ENCODE results near the gene REN. TPM values are rescaled to one million over a fixed set of nuclear protein-coding genes. Genes with fewer than 3 reads are reported as not detected.

REN gene
- total RNA-seq, 4 donors from 2014 or later = 0.38 to 0.99 TPM; not detected in 2

GRCh38 chr1:204146309-204146708, 19.8 kb downstream of the REN start:
- intact Hi-C loops (cut with DNase I) = no loop called here
- Histone ChIP-seq H3K9me3 (no peaks in the 10 kb centered on the region), H3K4me1 (peaks cover 0 to 47% (median 11%) of the 10 kb centered on the region in 3 donors), H3K27ac (no peak overlapping the region), H3K36me3 (peaks cover 0 to 33% (median 0%) of the 10 kb centered on the region in 3 donors), H3K4me3 (no peak overlapping the region), H3K27me3 (no peaks in the 10 kb centered on the region)
- WGBS, 2 donors = 73 to 78% methylated on average over 4 to 6 of the region's 6 CpGs
- TF ChIP-seq POLR2A (IDR thresholded peaks at IDR 0.05) = no peak
- TF ChIP-seq, protein P1, sequence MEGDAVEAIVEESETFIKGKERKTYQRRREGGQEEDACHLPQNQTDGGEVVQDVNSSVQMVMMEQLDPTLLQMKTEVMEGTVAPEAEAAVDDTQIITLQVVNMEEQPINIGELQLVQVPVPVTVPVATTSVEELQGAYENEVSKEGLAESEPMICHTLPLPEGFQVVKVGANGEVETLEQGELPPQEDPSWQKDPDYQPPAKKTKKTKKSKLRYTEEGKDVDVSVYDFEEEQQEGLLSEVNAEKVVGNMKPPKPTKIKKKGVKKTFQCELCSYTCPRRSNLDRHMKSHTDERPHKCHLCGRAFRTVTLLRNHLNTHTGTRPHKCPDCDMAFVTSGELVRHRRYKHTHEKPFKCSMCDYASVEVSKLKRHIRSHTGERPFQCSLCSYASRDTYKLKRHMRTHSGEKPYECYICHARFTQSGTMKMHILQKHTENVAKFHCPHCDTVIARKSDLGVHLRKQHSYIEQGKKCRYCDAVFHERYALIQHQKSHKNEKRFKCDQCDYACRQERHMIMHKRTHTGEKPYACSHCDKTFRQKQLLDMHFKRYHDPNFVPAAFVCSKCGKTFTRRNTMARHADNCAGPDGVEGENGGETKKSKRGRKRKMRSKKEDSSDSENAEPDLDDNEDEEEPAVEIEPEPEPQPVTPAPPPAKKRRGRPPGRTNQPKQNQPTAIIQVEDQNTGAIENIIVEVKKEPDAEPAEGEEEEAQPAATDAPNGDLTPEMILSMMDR (IDR thresholded peaks at IDR 0.05) = no peak
- DNase-seq = no peak

GRCh38 chr1:204145033-204145504, 21.1 kb downstream of the REN start:
- no peak overlapping the region for H3K4me3 ChIP-seq
- no peaks in the 10 kb centered on the region for H3K27me3 ChIP-seq
- no peak for TF ChIP-seq POLR2A (IDR thresholded peaks at IDR 0.05)
- TF ChIP-seq, protein P1 (IDR thresholded peaks at IDR 0.05) = no peak
- intact Hi-C loops (cut with DNase I) = no loop called here
- WGBS, 2 donors = 53 to 61% methylated on average over 3 of the region's 4 CpGs
- H3K36me3 ChIP-seq = peaks cover 0 to 44% (median 0%) of the 10 kb centered on the region in 3 donors
- H3K27ac ChIP-seq = peak overlapping the region in 1 of 4 donors; percentile 57
- H3K9me3 ChIP-seq = no peaks in the 10 kb centered on the region
- H3K4me1 ChIP-seq = peaks cover 0 to 34% (median 8%) of the 10 kb centered on the region in 3 donors
- no peak for DNase-seq

GRCh38 chr1:204143276-204144041, 22.7 kb downstream of the REN start:
- Histone ChIP-seq H3K9me3 (no peaks in the 10 kb centered on the region), H3K27me3 (no peaks in the 10 kb centered on the region), H3K27ac (no peak overlapping the region), H3K36me3 (peaks cover 0 to 60% (median 0%) of the 10 kb centered on the region in 3 donors), H3K4me3 (no peak overlapping the region), H3K4me1 (peaks cover 0 to 20% (median 0%) of the 10 kb centered on the region in 3 donors)
- intact Hi-C loops (cut with DNase I) = no loop called here
- DNase-seq = no peak
- WGBS, 2 donors = 84 to 85% methylated on average over 12 to 14 of the region's 14 CpGs
- no peak for TF ChIP-seq POLR2A (IDR thresholded peaks at IDR 0.05)
- TF ChIP-seq, protein P1 (IDR thresholded peaks at IDR 0.05) = no peak

DNA sequence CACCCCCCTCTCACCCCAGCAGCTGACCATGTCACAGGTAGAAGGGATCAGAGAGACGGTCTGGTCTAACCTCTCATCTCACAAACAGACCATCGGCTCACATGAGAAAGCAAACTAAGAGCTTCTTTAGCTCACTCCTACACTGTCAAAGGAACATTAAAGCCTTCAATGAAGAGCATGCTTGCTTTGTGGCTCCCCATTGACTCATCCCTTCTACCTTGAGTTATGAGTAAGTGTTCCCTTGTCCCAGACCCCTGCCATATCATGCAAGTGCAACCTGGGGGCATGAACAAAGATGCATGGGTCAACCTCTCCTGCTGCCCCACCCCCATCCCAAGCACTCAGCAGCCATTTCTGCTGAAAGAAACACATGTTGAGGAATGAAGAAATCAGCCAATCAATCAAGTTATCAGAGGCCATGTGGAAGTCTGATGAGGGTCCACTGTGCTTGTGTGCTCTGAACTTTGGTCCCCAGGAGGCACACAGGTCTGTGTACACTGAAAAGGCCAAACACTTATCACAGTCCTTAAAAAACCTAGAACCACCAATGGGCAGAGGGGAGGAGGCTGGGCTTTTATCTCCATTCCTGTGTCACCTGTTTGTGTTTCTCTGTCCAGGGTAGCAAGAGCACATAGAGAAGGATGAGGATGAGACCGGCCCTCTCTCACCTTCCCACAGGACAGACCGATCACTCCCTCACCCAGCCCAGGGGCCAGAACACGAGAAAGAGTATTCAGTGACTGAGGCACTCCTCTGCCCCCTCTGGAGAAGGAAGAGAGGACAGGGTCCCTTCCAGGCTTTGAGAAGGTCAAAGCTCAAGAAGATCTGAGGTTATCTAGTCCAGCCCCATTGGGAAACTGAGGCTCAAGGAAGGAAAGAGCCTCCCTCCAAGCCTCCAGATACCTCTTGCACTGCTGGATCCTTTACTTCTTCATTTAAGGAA, 23.8 kb downstream of the REN start:
- Histone ChIP-seq H3K4me1 (peaks cover 0 to 20% (median 0%) of the 10 kb centered on the region in 3 donors), H3K36me3 (peaks cover 0 to 72% (median 0%) of the 10 kb centered on the region in 3 donors), H3K27me3 (no peaks in the 10 kb centered on the region), H3K9me3 (no peaks in the 10 kb centered on the region), H3K4me3 (no peak overlapping the region), H3K27ac (no peak overlapping the region)
- 85 to 91% methylated on average over 3 to 4 of the region's 5 CpGs for WGBS, 2 donors
- intact Hi-C loops (cut with DNase I) = no loop called here
- no peak for DNase-seq
- TF ChIP-seq POLR2A (IDR thresholded peaks at IDR 0.05) = no peak
- TF ChIP-seq, protein P1 (IDR thresholded peaks at IDR 0.05) = no peak
